Panc1 (cell line): ENCODE data around the gene ATP6V0B. TPM values are rescaled to one million over a fixed set of nuclear protein-coding genes. Genes with fewer than 3 reads are reported as not detected.

ENCODE experiments used
- ATAC-seq: fragments of 200-7000 bp; cut with Tn5 transposase; 2 replicates; pipeline ENCODE4 v1.9.1; 2020; ENCODE audit warnings: mild to moderate bottlenecking, moderate library complexity
- BruUV-seq: library from RNA; stranded (reverse); fragments of 400-500 nt; replicated peaks from 2 replicates; lab custom pipeline; 2021; lab: Mats Ljungman, UMichigan
- CTCF ChIA-PET: fragments of 300-600 bp; sonication (Branson Sonifier 250); formaldehyde crosslinking; loops from one replicate; lab custom pipeline; 2022; ENCODE audit warnings: antibody characterized with exemption; lab: Charles Lee
- POLR2A ChIA-PET: fragments of 300-600 bp; sonication (Branson Sonifier 250); formaldehyde crosslinking; loops from one replicate; lab custom pipeline; 2022; ENCODE audit warnings: antibody characterized with exemption; lab: Charles Lee
- DNase-seq: peaks from one replicate; pipeline ENCODE4 v3.0.0-alpha.2; 2010; ENCODE audit warnings: low read depth, low spot score
- H3K27ac ChIP-seq: 2 replicates; pipeline ENCODE4 v1.5.1; 2011; ENCODE audit warnings: mild to moderate bottlenecking, low read length, inconsistent platforms
- H3K27me3 ChIP-seq: fragments of 200-500 bp; sonication (Bioruptor generic); 2 replicates; pipeline ENCODE4 v1.6.0; 2014; ENCODE audit warnings: low read length, inconsistent platforms; ENCODE audit not compliant: control insufficient read depth, insufficient read depth
- H3K36me3 ChIP-seq: fragments of 200-500 bp; sonication (Bioruptor generic); 2 replicates; pipeline ENCODE4 v1.5.1; 2014; ENCODE audit warnings: inconsistent platforms, mild to moderate bottlenecking, low read length, moderate library complexity; ENCODE audit not compliant: control insufficient read depth, insufficient read depth
- H3K4me1 ChIP-seq: 2 replicates; pipeline ENCODE4 v1.5.1; 2011; ENCODE audit warnings: inconsistent platforms, mild to moderate bottlenecking, low read length, moderate library complexity; ENCODE audit not compliant: control insufficient read depth, insufficient read depth
- H3K4me3 ChIP-seq, 2 experiments: 2 replicates each; pipeline ENCODE4 v1.5.1; 2011 to 2012; ENCODE audit warnings: low read depth in 2 of 2, low read length in 2 of 2, mild to moderate bottlenecking in 2 of 2, inconsistent platforms in 1 of 2, moderate library complexity in 1 of 2
- H3K9me3 ChIP-seq: fragments of 200-500 bp; sonication (Bioruptor generic); 2 replicates; pipeline ENCODE4 v1.5.1; 2014; ENCODE audit warnings: low read depth, mild to moderate bottlenecking, inconsistent platforms, low read length, moderate library complexity; ENCODE audit not compliant: control insufficient read depth, insufficient read depth
- POLR2AphosphoS5 ChIP-seq: IDR thresholded peaks from 2 replicates; pipeline ENCODE4 v1.6.1; 2012; ENCODE audit warnings: mild to moderate bottlenecking, low read depth, low read length, moderate library complexity
- SIN3A ChIP-seq: IDR thresholded peaks from 2 replicates; pipeline ENCODE4 v1.6.1; 2012; ENCODE audit warnings: low read depth, mild to moderate bottlenecking, low read length, moderate library complexity, borderline replicate concordance; ENCODE audit not compliant: insufficient read depth
- TCF7L2 ChIP-seq: IDR thresholded peaks from 2 replicates; pipeline ENCODE4 v1.6.1; 2011; ENCODE audit warnings: mild to moderate bottlenecking, low read depth, low read length, inconsistent platforms
- in situ Hi-C: cut with HindIII; loops from 2 replicates; pipeline ENCODE4 v1.10.0; 2016; ENCODE audit warnings: low sequenced_read_pairs, low pct_unique_long_range_greater_than_20kb
- intact Hi-C: fragments of 100-400 bp; cut with micrococcal nuclease; formaldehyde crosslinking; loops from one replicate; pipeline ENCODE4 v1.10.0; 2022; ENCODE audit not compliant: unreplicated experiment
- total RNA-seq: library from RNA; stranded (reverse); gene quantifications from one replicate; pipeline ENCODE4 v1.2.1, GENCODE V29; 2021; ENCODE audit not compliant: unreplicated experiment
- TF ChIP-seq, protein P1 (sequence below), 2 experiments: IDR thresholded peaks; 2 replicates each; pipeline ENCODE4 v1.6.1; 2011 to 2012; ENCODE audit warnings: low read depth in 2 of 2, control low read depth in 1 of 2, low read length in 1 of 2, mild to moderate bottlenecking in 1 of 2, moderate library complexity in 1 of 2; ENCODE audit not compliant: insufficient read depth in 1 of 2
- TF ChIP-seq, protein P2 (sequence below): fragments of 450-650 bp; IDR thresholded peaks from 2 replicates; pipeline ENCODE4 v1.5.1; 2017; ENCODE audit warnings: mild to moderate bottlenecking

Gene ATP6V0B
- total RNA-seq, 1 experiment from 2014 or later = 134 TPM

DNA sequence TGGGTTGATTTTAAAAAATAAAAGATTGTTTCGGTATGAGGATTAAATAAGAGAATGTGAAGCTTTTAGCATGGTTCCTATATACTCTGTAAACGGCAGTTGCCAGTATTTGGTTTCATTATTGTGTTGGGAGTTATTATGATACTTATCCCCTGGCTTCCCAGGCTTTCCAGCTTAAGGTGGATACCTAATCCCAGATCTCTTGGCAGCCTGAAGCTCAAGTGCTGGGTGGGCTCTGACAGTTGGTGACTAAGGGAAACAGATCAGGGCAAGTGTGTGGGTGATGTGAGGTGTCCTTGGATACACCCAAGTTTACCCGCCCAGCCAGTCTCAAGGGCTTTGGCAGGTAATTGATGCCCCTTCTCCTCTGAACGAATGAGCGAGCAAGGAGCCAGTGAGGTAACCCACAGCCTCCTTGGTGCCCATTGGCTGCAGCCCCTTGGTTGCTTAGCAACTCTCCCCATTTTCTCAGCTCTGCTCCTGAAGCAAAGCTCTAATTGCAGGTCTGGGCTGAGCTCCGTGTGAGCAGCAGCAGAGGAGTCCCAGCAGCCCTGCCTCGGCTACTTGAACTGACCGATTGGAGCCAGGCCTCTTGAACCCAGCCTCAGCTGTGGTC is 21.9 kb upstream of the ATP6V0B start:
- POLR2A ChIA-PET = interaction anchor here (0.6 kb wide), 1 partner anchor 224 kb away, joined by 4 read pairs; no protein-coding TSS in a partner anchor
- Histone ChIP-seq H3K9me3 (no peaks in the 10 kb centered on the region), H3K36me3 (no peaks in the 10 kb centered on the region), H3K4me3 (no peak overlapping the region), H3K4me1 (peaks cover 8% of the 10 kb centered on the region), H3K27ac (no peak overlapping the region), H3K27me3 (no peaks in the 10 kb centered on the region)
- no peak for ATAC-seq
- CTCF ChIA-PET = interaction anchor here (1.2 kb wide), 1 partner anchor 18 kb away, joined by 3 read pairs; no protein-coding TSS in a partner anchor
- TF ChIP-seq, protein P1, sequence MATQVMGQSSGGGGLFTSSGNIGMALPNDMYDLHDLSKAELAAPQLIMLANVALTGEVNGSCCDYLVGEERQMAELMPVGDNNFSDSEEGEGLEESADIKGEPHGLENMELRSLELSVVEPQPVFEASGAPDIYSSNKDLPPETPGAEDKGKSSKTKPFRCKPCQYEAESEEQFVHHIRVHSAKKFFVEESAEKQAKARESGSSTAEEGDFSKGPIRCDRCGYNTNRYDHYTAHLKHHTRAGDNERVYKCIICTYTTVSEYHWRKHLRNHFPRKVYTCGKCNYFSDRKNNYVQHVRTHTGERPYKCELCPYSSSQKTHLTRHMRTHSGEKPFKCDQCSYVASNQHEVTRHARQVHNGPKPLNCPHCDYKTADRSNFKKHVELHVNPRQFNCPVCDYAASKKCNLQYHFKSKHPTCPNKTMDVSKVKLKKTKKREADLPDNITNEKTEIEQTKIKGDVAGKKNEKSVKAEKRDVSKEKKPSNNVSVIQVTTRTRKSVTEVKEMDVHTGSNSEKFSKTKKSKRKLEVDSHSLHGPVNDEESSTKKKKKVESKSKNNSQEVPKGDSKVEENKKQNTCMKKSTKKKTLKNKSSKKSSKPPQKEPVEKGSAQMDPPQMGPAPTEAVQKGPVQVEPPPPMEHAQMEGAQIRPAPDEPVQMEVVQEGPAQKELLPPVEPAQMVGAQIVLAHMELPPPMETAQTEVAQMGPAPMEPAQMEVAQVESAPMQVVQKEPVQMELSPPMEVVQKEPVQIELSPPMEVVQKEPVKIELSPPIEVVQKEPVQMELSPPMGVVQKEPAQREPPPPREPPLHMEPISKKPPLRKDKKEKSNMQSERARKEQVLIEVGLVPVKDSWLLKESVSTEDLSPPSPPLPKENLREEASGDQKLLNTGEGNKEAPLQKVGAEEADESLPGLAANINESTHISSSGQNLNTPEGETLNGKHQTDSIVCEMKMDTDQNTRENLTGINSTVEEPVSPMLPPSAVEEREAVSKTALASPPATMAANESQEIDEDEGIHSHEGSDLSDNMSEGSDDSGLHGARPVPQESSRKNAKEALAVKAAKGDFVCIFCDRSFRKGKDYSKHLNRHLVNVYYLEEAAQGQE (IDR thresholded peaks at IDR 0.05; ENCODE audit: insufficient read depth in 1 of 2, low read depth in 2 of 2, low read length in 1 of 2) = no peak
- no peak for TF ChIP-seq POLR2AphosphoS5
- no peak for TF ChIP-seq TCF7L2
- intact Hi-C loops (no loop called here), in situ Hi-C loops (no loop called here)
- BruUV-seq = no TSS peak
- no peak for DNase-seq

DNA sequence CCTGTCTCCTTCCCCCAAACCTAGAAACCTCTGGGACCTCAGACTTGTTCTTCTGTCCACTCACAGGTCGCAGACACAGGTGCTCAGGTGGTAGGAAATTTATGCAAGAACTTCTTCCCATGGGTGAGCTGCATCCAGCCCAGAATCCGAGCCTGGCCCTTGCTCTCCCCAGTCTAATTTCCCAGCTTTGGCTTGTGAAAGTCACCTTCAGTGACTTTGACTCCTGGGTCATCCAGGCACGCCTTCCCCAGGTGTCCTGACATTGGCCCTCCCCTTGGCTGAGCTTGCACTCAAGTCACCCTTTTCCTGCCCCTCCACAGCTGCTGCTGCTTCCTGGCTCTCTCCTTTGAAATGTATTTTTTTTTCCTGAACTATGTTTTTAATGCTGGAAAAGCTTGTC is 21.4 kb upstream of the ATP6V0B start:
- BruUV-seq = no TSS peak
- POLR2A ChIA-PET = no interaction called here
- CTCF ChIA-PET = interaction anchor here (0.5 to 1.2 kb wide), 2 partner anchors 18 to 459 kb away, joined by 3 to 4 read pairs; no protein-coding TSS in a partner anchor
- in situ Hi-C loops (no loop called here), intact Hi-C loops (no loop called here)
- Histone ChIP-seq H3K27ac (no peak overlapping the region), H3K4me1 (peaks cover 3% of the 10 kb centered on the region), H3K4me3 (no peak overlapping the region), H3K36me3 (no peaks in the 10 kb centered on the region), H3K27me3 (no peaks in the 10 kb centered on the region), H3K9me3 (no peaks in the 10 kb centered on the region)
- TF ChIP-seq, protein P1 (IDR thresholded peaks at IDR 0.05; ENCODE audit: insufficient read depth in 1 of 2, low read depth in 2 of 2, low read length in 1 of 2) = no peak
- TF ChIP-seq POLR2AphosphoS5 = no peak
- TF ChIP-seq, protein P2, sequence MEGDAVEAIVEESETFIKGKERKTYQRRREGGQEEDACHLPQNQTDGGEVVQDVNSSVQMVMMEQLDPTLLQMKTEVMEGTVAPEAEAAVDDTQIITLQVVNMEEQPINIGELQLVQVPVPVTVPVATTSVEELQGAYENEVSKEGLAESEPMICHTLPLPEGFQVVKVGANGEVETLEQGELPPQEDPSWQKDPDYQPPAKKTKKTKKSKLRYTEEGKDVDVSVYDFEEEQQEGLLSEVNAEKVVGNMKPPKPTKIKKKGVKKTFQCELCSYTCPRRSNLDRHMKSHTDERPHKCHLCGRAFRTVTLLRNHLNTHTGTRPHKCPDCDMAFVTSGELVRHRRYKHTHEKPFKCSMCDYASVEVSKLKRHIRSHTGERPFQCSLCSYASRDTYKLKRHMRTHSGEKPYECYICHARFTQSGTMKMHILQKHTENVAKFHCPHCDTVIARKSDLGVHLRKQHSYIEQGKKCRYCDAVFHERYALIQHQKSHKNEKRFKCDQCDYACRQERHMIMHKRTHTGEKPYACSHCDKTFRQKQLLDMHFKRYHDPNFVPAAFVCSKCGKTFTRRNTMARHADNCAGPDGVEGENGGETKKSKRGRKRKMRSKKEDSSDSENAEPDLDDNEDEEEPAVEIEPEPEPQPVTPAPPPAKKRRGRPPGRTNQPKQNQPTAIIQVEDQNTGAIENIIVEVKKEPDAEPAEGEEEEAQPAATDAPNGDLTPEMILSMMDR = no peak
- TF ChIP-seq TCF7L2 = no peak
- no peak for TF ChIP-seq SIN3A
- DNase-seq (no peak), ATAC-seq (no peak)
